Measurements from ENCODE around the gene C22orf23. TPM values are rescaled to one million over a fixed set of nuclear protein-coding genes. Genes with fewer than 3 reads are reported as not detected.

The C22orf23 gene
- total and polyA plus RNA-seq, 9 of the 15 experiments (the other 6 are each of a cell fraction or from before 2014, with no cell fraction given): 0.25 to 1.0 (median 0.53) TPM

DNA sequence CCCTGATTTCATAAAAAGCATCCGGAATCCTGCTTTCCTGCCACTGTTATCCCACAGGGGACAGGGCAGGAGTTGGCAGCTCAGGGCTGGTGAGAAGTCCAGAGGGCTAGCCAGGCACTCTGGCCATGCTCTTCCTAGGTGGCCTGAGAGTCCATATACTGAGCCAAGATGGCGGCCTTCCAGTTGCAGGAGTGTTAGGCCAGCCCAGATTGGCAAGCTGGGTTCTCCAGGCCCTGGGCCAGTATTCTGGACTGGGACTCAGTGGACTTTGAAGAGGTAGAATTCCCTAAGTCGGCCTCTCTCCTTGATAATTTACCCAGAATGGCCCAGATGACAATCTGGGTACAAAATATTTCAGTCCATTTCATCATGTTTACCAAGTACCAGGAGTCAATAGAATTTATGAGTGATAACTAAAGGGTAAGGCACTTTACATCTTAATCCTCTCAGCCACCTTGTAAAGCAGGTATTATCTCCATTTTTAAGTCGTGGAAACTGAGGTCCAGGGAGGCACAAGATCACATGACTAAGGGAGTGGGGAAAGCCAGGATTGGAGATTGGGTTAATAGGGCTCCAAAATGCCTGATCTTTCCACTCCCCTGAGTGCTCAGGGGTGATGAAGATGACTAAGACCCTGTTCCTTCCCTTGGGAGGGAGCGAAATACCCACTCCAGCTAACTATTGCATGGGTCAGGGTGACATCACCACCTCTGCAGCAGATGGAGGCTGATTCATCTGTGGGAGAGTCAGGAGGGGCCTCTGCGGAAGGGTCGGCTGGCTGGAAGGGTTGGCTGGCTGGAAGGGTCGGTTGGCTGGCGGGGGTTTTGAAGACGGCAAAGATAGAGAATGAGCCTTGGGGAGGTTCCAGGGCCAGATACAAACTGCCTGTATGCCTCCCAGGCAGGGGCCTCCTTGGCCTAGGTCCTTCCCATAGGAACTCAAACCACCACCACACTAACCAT lies 48.5 kb downstream of the C22orf23 start (continued):
- TF ChIP-seq PKNOX1 (IDR thresholded peaks at IDR 0.05) (no peak), FIP1L1 (IDR thresholded peaks at IDR 0.05; ENCODE audit: low read depth, low read length, poor library complexity, severe bottlenecking) (no peak), MEIS2 (IDR thresholded peaks at IDR 0.05; ENCODE audit: partially characterized antibody) (peak; percentile 69), RREB1 (CRISPR knock-in tag; IDR thresholded peaks at IDR 0.05) (no peak), SAFB (IDR thresholded peaks at IDR 0.05; ENCODE audit: borderline replicate concordance, low read depth, low read length) (no peak), FOS (IDR thresholded peaks at IDR 0.05; ENCODE audit: extremely low read depth, insufficient read length) (peak; percentile 27), FOXO4 (CRISPR knock-in tag; IDR thresholded peaks at IDR 0.05) (no peak), ZNF75A (CRISPR knock-in tag; IDR thresholded peaks at IDR 0.05) (no peak), ASH1L (IDR thresholded peaks at IDR 0.05; ENCODE audit: borderline replicate concordance, low read depth, partially characterized antibody) (no peak), SRSF1 (IDR thresholded peaks at IDR 0.05; ENCODE audit: low read depth, low read length) (no peak), TRIM25 (IDR thresholded peaks at IDR 0.05; ENCODE audit: borderline replicate concordance) (no peak)
- TF ChIP-seq, protein P1, sequence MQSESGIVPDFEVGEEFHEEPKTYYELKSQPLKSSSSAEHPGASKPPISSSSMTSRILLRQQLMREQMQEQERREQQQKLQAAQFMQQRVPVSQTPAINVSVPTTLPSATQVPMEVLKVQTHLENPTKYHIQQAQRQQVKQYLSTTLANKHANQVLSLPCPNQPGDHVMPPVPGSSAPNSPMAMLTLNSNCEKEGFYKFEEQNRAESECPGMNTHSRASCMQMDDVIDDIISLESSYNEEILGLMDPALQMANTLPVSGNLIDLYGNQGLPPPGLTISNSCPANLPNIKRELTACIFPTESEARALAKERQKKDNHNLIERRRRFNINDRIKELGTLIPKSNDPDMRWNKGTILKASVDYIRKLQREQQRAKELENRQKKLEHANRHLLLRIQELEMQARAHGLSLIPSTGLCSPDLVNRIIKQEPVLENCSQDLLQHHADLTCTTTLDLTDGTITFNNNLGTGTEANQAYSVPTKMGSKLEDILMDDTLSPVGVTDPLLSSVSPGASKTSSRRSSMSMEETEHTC (IDR thresholded peaks at IDR 0.05): no peak; the same call in 1 of the 2 replicates

Measured in K562 (cell line).